Skeletal muscle tissue (tissue), 4 donors: Measurements from ENCODE around the gene ZNF330. TPM values are rescaled to one million over a fixed set of nuclear protein-coding genes. Genes with fewer than 3 reads are reported as not detected.

ENCODE experiments used
- H3K27ac ChIP-seq: one replicate; pipeline ENCODE4 v1.7.0; 2013; ENCODE audit warnings: mild to moderate bottlenecking, low read depth, low read length, inconsistent platforms
- H3K27me3 ChIP-seq, 3 donors: one replicate each; pipeline ENCODE4 v1.7.0; 2013; ENCODE audit warnings: low read length in 3 of 3; ENCODE audit not compliant: control insufficient read depth in 3 of 3, insufficient read depth in 3 of 3
- H3K36me3 ChIP-seq, 3 donors: one replicate each; pipeline ENCODE4 v1.7.0; 2013; ENCODE audit warnings: low read length in 3 of 3; ENCODE audit not compliant: control insufficient read depth in 3 of 3, insufficient read depth in 3 of 3
- H3K4me1 ChIP-seq, 3 donors: one replicate each; pipeline ENCODE4 v1.7.0; 2013; ENCODE audit warnings: low read length in 3 of 3, mild to moderate bottlenecking in 3 of 3; ENCODE audit not compliant: control insufficient read depth in 3 of 3, insufficient read depth in 3 of 3
- H3K4me3 ChIP-seq, 3 donors: one replicate each; pipeline ENCODE4 v1.7.0; 2013; ENCODE audit warnings: low read length in 3 of 3
- H3K9ac ChIP-seq, 3 donors: one replicate each; pipeline ENCODE4 v1.7.0; 2013; ENCODE audit warnings: low read length in 3 of 3, mild to moderate bottlenecking in 3 of 3, moderate library complexity in 2 of 3, low read depth in 1 of 3
- H3K9me3 ChIP-seq, 3 donors: one replicate each; pipeline ENCODE4 v1.7.0; 2013; ENCODE audit warnings: low read length in 3 of 3; ENCODE audit not compliant: control insufficient read depth in 3 of 3
- total RNA-seq: library from RNA; depleted of rRNA; stranded (reverse); fragments of >200 nt; gene quantifications from one replicate; pipeline ENCODE4 v1.2.3, GENCODE V29; 2014
- donor health status: Osteomylitis.

Gene ZNF330
- total RNA-seq, 1 donor from 2014 or later: 22.4 TPM

GRCh38 chr4:141229408-141230101, 8.9 kb downstream of the ZNF330 start:
- no peaks in the 10 kb centered on the region for H3K27me3 ChIP-seq
- no peak overlapping the region for H3K27ac ChIP-seq
- peaks cover 22 to 53% (median 50%) of the 10 kb centered on the region in 3 donors for H3K36me3 ChIP-seq
- no peak overlapping the region for H3K4me3 ChIP-seq
- no peaks in the 10 kb centered on the region for H3K4me1 ChIP-seq
- H3K9ac ChIP-seq: no peak overlapping the region
- no peaks in the 10 kb centered on the region for H3K9me3 ChIP-seq

GRCh38 chr4:141233673-141234072, 13.0 kb downstream of the ZNF330 start:
- Histone ChIP-seq H3K27ac (no peak overlapping the region), H3K27me3 (no peaks in the 10 kb centered on the region), H3K36me3 (peaks cover 22 to 55% (median 50%) of the 10 kb centered on the region in 3 donors), H3K4me1 (no peaks in the 10 kb centered on the region), H3K9me3 (no peaks in the 10 kb centered on the region), H3K9ac (no peak overlapping the region), H3K4me3 (no peak overlapping the region)

- H3K4me3 ChIP-seq: no peak overlapping the region
- peaks cover 8 to 25% (median 19%) of the 10 kb centered on the region in 3 donors for H3K36me3 ChIP-seq
- H3K4me1 ChIP-seq: no peaks in the 10 kb centered on the region
- no peak overlapping the region for H3K9ac ChIP-seq
- no peaks in the 10 kb centered on the region for H3K27me3 ChIP-seq
- H3K27ac ChIP-seq: no peak overlapping the region
- no peaks in the 10 kb centered on the region for H3K9me3 ChIP-seq
Measured at GRCh38 chr4:141238186-141238585, 17.5 kb downstream of the ZNF330 start.

- Histone ChIP-seq H3K9me3 (no peaks in the 10 kb centered on the region), H3K4me3 (no peak overlapping the region), H3K9ac (no peak overlapping the region), H3K36me3 (peaks cover 0 to 6% (median 4%) of the 10 kb centered on the region in 3 donors), H3K27me3 (no peaks in the 10 kb centered on the region), H3K27ac (no peak overlapping the region), H3K4me1 (no peaks in the 10 kb centered on the region)
Measured at GRCh38 chr4:141240259-141240658, 19.6 kb downstream of the ZNF330 start.

- no peak overlapping the region for H3K4me3 ChIP-seq
- H3K36me3 ChIP-seq: peaks cover 0 to 2% (median 1%) of the 10 kb centered on the region in 3 donors
- no peaks in the 10 kb centered on the region for H3K27me3 ChIP-seq
- H3K9me3 ChIP-seq: no peaks in the 10 kb centered on the region
- no peaks in the 10 kb centered on the region for H3K4me1 ChIP-seq
- H3K27ac ChIP-seq: no peak overlapping the region
- H3K9ac ChIP-seq: no peak overlapping the region
Measured at GRCh38 chr4:141240671-141241070, 20.0 kb downstream of the ZNF330 start.

DNA sequence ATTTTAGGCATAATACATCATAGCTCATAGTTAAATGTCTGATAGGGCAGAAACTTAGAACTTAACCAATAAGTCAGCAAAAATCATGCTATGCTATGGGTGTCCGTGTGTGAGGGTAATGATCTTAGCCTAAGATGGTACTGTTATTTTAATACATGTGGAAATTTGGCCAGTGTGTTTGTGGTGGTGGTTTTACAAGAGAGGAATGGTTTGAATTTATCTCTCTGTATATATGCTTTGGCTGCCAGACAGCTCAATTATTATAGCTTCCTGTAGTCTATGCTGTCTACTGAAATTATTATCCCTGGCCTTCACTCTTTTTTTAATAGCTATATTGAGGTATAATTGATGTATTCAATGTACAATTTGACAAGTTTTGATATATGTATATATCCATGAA, 21.3 kb downstream of the ZNF330 start:
- Histone ChIP-seq H3K27ac (no peak overlapping the region), H3K4me1 (peaks cover 0 to 7% (median 0%) of the 10 kb centered on the region in 3 donors), H3K4me3 (no peak overlapping the region), H3K9me3 (no peaks in the 10 kb centered on the region), H3K27me3 (no peaks in the 10 kb centered on the region), H3K36me3 (no peaks in the 10 kb centered on the region), H3K9ac (no peak overlapping the region)

DNA sequence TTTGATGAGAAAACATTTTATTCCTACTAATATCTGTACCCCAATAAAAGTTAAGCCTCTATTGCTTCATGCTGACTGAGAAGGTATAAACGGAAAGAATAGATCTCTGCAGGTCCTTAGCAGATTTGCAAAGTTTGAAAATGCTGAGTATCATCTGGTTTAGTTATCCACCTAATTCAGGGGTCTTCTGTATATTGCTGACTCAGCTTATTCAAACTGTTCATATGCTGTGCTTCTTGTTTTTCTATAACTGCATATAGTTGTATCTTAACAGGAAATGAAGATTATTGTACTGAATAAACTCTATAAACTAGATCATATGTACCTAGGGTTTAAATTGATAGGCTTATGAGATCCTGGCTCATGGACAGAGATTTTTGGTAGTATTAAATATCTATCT, 23.7 kb downstream of the ZNF330 start:
- Histone ChIP-seq H3K9ac (no peak overlapping the region), H3K4me3 (no peak overlapping the region), H3K9me3 (no peaks in the 10 kb centered on the region), H3K36me3 (no peaks in the 10 kb centered on the region), H3K27ac (no peak overlapping the region), H3K27me3 (no peaks in the 10 kb centered on the region), H3K4me1 (peaks cover 0 to 7% (median 0%) of the 10 kb centered on the region in 3 donors)

- H3K9me3 ChIP-seq: no peaks in the 10 kb centered on the region
- H3K27me3 ChIP-seq: no peaks in the 10 kb centered on the region
- no peak overlapping the region for H3K9ac ChIP-seq
- no peaks in the 10 kb centered on the region for H3K36me3 ChIP-seq
- H3K4me3 ChIP-seq: no peak overlapping the region
- no peak overlapping the region for H3K27ac ChIP-seq
- peaks cover 0 to 7% (median 0%) of the 10 kb centered on the region in 3 donors for H3K4me1 ChIP-seq
Measured at GRCh38 chr4:141246243-141246642, 25.5 kb downstream of the ZNF330 start.

- Histone ChIP-seq H3K36me3 (no peaks in the 10 kb centered on the region), H3K27ac (no peak overlapping the region), H3K9me3 (no peaks in the 10 kb centered on the region), H3K4me1 (peaks cover 0 to 7% (median 0%) of the 10 kb centered on the region in 3 donors), H3K9ac (no peak overlapping the region), H3K4me3 (no peak overlapping the region), H3K27me3 (no peaks in the 10 kb centered on the region)
Measured at GRCh38 chr4:141246683-141247429, 26.2 kb downstream of the ZNF330 start.

DNA sequence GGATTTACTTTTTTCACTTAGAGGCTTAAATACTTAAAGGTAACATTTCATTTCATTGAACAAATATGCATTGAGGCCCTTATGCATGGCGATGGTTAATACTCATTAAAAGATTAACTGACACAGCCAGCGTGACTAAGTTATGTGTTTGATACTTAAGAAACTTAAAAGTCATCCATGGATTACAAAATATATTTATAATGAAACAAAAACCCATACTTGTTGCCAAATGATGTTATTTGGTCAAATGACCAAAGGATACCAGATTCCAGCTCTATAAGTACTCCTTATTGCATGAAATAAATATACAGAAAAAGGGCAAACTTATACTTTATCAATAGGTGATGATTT, 26.7 kb downstream of the ZNF330 start:
- no peaks in the 10 kb centered on the region for H3K9me3 ChIP-seq
- no peak overlapping the region for H3K4me3 ChIP-seq
- H3K27me3 ChIP-seq: no peaks in the 10 kb centered on the region
- no peaks in the 10 kb centered on the region for H3K36me3 ChIP-seq
- no peak overlapping the region for H3K27ac ChIP-seq
- no peak overlapping the region for H3K9ac ChIP-seq
- peaks cover 0 to 7% (median 0%) of the 10 kb centered on the region in 3 donors for H3K4me1 ChIP-seq
